ENCODE data around the gene ESYT2.

The ESYT2 gene

DNA sequence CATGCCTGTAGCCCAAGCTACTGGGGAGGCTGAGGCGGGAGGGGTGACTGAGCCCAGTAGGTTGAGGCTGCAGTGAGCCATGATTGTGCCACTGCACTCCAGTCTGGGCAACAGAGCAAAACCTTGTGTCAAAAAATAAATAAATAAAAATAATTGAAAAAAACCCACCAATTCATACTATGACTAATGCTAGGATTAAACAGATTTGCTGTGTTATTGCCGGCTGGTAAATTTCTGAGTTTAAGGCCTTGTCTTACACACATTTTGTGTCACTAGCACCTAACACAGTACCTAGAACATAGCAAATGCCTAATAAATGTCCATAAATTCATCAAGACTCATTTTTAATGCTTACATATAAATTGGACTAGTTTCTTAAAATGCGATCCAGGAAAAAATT lies 8.7 kb downstream of the ESYT2 start:
- no peak for DNase-seq (ENCODE audit: extremely low spot score)
- ChIA-PET POLR2A (interaction anchor here (0.6 kb wide), 1 partner anchor 43 kb away, joined by 3 read pairs; no protein-coding TSS in a partner anchor), CTCF (interaction anchor here (1.2 kb wide), 1 partner anchor 9 kb away, joined by 3 read pairs; no protein-coding TSS in a partner anchor)
- TF ChIP-seq, protein P1, sequence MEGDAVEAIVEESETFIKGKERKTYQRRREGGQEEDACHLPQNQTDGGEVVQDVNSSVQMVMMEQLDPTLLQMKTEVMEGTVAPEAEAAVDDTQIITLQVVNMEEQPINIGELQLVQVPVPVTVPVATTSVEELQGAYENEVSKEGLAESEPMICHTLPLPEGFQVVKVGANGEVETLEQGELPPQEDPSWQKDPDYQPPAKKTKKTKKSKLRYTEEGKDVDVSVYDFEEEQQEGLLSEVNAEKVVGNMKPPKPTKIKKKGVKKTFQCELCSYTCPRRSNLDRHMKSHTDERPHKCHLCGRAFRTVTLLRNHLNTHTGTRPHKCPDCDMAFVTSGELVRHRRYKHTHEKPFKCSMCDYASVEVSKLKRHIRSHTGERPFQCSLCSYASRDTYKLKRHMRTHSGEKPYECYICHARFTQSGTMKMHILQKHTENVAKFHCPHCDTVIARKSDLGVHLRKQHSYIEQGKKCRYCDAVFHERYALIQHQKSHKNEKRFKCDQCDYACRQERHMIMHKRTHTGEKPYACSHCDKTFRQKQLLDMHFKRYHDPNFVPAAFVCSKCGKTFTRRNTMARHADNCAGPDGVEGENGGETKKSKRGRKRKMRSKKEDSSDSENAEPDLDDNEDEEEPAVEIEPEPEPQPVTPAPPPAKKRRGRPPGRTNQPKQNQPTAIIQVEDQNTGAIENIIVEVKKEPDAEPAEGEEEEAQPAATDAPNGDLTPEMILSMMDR (IDR thresholded peaks at IDR 0.05; ENCODE audit: control extremely low read depth, extremely low read depth, low read depth, missing control alignments): no peak

DNA sequence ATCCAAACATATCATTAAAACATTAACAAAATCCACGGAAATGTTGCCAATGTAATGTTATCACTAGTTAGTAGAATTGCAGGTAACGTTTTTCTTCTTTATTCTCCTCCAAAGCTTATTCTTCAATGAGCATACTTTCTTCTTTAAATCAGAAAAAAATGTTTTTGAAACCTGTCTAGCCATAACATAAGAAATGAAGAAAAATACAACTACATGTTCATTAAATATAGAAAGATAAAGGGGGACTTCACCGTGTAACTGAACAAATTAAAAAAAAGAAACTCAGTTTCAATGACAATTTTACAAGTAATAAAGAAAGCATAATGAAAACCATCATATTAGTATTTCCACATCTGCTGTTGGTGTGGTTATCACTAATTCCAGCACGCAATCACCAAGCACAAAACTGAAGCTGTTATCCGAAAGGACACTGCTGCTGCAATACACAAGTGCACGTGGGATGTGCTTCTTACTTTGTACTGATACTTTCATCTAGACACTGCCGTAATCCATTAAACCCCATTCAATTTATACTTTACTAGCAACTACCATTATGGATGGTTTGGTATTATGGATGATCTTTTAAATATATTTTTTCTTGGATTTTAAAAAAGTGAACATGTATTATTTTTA lies 9.6 kb downstream of the ESYT2 start:
- TF ChIP-seq, protein P1 (IDR thresholded peaks at IDR 0.05; ENCODE audit: control extremely low read depth, extremely low read depth, low read depth, missing control alignments): no peak
- POLR2A ChIA-PET: no interaction called here
- CTCF ChIA-PET: interaction anchor here (1.6 to 1.7 kb wide), 2 partner anchors 9 to 157 kb away, joined by 5 to 6 read pairs; partner anchors contain the start of gene ESYT2
- no peak for DNase-seq (ENCODE audit: extremely low spot score)

DNA sequence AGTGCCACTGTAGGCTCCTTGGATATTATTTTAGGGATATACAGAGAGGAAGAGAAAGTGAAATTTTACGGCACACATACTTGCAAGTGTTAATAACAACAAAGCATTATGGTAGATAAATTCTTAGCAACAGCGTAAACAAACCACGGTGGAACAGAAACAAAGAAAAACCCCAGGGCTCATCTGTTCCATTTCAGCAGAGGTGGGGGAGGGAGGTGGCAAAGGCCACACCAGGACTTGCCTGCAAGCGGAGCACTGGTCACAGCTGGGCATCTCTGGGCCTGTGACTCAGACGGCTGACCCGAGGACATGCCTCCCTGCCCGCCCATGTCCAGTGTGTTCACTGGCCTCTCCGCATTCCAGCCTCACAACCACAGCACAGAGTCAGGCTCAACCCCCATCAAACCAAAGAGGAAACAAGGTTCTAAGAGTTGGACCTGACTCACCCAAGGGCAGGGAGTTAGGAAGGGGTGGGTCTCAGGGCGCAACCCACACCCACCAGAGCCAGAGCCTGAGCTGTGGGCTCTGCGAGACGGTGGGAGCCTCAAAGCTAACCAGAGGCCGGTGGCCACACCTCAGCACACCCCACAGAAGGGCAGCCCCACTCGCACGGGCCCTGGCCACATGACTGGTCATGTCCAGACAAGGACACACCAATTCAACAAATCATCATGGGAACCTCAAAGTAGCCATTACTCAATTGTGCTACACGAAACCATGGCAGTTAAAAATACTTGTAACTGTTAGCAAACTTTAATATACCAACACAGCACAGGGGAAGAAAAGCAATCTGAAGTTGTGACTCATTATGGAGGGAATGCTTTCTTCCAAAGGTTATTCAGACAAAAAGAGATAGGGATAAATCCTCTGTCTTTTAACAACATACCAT lies 10.7 kb downstream of the ESYT2 start:
- ChIA-PET CTCF (interaction anchor here (1.6 to 1.7 kb wide), 2 partner anchors 10 to 158 kb away, joined by 5 to 6 read pairs; partner anchors contain the start of gene ESYT2), POLR2A (no interaction called here)
- TF ChIP-seq, protein P1 (IDR thresholded peaks at IDR 0.05; ENCODE audit: control extremely low read depth, extremely low read depth, low read depth, missing control alignments): peak; percentile 11
- DNase-seq (ENCODE audit: extremely low spot score): peak; percentile 81

DNA sequence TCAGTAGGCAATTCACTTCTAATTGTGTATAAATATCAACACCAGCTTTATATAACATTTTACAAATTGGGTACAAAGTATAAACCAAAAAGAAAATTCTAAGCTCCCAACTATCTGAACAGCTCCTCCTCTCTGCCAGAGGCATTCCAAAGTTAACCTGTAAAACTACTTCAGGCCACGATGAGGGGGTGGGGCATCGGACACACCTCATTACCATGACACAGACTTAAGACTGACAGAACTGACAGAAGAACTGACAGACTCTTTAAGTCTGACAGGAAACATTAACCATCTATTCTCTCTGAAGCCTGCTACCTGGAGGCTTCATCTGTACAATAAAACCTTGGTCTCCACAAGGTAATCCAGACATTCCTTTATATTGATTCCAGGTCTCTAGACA lies 12.3 kb downstream of the ESYT2 start:
- CTCF ChIA-PET: interaction anchor here (1.0 kb wide), 1 partner anchor 119 kb away, joined by 3 read pairs; no protein-coding TSS in a partner anchor
- no peak for DNase-seq (ENCODE audit: extremely low spot score)
- POLR2A ChIA-PET: interaction anchor here (0.6 kb wide), 2 partner anchors 47 to 64 kb away, joined by 3 to 5 read pairs; no protein-coding TSS in a partner anchor
- TF ChIP-seq, protein P1 (IDR thresholded peaks at IDR 0.05; ENCODE audit: control extremely low read depth, extremely low read depth, low read depth, missing control alignments): no peak

DNA sequence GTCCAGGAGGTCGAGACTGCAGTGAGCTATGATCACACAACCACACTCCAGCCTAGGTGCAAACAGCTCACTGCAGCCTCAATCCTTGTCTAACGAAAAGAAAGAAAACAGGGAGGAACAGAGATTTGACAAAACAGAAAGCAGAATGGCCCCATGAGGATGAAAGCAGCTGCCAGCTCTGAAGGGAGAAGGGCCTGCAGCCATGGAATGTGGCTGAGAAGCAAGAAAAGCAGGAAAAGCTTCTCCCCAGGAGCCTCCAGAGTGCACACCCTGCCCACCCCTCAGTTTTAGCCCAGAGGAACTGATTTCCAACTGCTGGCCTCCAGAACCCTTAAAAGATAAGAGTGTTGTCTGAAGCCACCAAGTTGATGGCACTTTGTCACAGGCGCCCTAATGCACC lies 13.0 kb downstream of the ESYT2 start:
- POLR2A ChIA-PET: interaction anchor here (0.6 kb wide), 1 partner anchor 63 kb away, joined by 5 read pairs; no protein-coding TSS in a partner anchor
- CTCF ChIA-PET: interaction anchor here (1.0 to 1.5 kb wide), 6 partner anchors 8 to 118 kb away, joined by 3 to 6 read pairs (median 4); no protein-coding TSS in a partner anchor
- no peak for DNase-seq (ENCODE audit: extremely low spot score)
- TF ChIP-seq, protein P1 (IDR thresholded peaks at IDR 0.05; ENCODE audit: control extremely low read depth, extremely low read depth, low read depth, missing control alignments): no peak

DNA sequence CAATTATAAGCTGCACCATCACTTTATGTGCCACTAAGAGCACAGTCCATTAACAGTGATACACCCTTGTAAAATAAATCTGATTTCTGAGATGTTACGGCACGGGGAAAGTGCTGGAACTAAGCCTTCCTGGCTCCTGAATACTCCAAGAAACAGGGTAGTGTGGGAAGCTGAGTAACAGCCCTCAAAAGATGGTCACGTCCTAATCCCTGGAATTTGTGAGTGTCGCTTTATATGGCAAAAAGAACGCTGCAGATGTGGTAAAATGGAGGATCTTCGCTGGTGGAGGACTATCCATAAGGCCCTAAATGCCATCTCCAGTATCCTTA lies 13.5 kb downstream of the ESYT2 start:
- TF ChIP-seq, protein P1 (IDR thresholded peaks at IDR 0.05; ENCODE audit: control extremely low read depth, extremely low read depth, low read depth, missing control alignments): no peak
- ChIA-PET POLR2A (no interaction called here), CTCF (interaction anchor here (1.0 to 1.5 kb wide), 5 partner anchors 8 to 48 kb away, joined by 3 to 6 read pairs (median 4); no protein-coding TSS in a partner anchor)
- no peak for DNase-seq (ENCODE audit: extremely low spot score)
